ENCODE measurements around the gene COL6A5.

DNA sequence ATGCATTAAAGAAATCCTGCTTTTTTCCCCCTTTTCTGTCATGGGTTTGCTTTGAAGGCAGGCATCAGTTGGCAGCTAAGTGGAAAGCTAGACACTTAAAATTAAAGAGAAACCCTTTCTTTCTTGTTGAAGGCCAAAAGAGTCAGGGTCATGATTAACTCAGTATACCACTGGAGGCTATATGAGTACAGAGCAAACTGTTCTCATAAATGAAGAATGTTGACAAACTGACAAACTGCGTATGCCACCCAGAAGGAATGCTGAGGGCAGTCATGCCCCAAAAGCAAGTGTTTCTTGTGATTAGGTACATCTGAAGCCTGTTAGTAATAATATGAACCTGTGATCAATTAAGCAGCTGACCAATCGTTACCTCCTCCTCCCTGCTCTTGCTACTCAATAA is 127.9 kb downstream of the COL6A5 start:
- TF ChIP-seq POLR2A (IDR thresholded peaks at IDR 0.05): no peak
- TF ChIP-seq, protein P1, sequence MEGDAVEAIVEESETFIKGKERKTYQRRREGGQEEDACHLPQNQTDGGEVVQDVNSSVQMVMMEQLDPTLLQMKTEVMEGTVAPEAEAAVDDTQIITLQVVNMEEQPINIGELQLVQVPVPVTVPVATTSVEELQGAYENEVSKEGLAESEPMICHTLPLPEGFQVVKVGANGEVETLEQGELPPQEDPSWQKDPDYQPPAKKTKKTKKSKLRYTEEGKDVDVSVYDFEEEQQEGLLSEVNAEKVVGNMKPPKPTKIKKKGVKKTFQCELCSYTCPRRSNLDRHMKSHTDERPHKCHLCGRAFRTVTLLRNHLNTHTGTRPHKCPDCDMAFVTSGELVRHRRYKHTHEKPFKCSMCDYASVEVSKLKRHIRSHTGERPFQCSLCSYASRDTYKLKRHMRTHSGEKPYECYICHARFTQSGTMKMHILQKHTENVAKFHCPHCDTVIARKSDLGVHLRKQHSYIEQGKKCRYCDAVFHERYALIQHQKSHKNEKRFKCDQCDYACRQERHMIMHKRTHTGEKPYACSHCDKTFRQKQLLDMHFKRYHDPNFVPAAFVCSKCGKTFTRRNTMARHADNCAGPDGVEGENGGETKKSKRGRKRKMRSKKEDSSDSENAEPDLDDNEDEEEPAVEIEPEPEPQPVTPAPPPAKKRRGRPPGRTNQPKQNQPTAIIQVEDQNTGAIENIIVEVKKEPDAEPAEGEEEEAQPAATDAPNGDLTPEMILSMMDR (IDR thresholded peaks at IDR 0.05 in 8 of 11, conservative IDR thresholded peaks at IDR 0.05 in 3 of 11): no peak

Measured in spleen (tissue), 7 donors.